OCI-LY7 (cell line): ENCODE measurements around the gene OLAH.

Experiments
- EZH2phosphoT487 ChIP-seq: fragments of 200-600 bp; sonication (generic); IDR thresholded peaks from 2 replicates; pipeline ENCODE4 v1.6.1; 2018; ENCODE audit warnings: low read depth, borderline replicate concordance, mild to moderate bottlenecking, mixed run types, antibody characterized with exemption, low read length, moderate library complexity, mixed read lengths
- TF ChIP-seq, protein P1 (sequence below): fragments of 200-600 bp; sonication (generic); conservative IDR thresholded peaks from 2 replicates; pipeline ENCODE4 v1.5.1; 2014; ENCODE audit warnings: mild to moderate bottlenecking, antibody characterized with exemption, low read length, moderate library complexity, mixed read lengths

DNA sequence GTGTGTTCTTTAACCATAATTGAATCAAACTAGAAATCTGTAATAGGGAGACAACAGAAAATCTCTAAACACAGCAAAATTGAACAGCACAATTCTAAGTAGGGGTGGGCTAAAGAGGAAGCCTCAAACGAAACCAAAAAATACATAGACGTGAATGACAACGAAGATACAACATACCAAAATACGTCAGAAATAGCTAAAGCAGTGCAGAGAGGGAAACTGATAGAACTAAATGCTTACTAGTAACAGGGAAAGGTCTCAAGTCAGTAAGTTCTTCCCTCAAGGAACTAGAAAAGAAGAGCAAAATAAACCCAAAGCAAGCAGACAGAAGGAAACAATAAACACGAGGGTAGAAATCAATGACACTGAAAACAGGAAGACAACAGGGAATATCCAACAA, 72.5 kb downstream of the OLAH start:
- TF ChIP-seq, protein P1, sequence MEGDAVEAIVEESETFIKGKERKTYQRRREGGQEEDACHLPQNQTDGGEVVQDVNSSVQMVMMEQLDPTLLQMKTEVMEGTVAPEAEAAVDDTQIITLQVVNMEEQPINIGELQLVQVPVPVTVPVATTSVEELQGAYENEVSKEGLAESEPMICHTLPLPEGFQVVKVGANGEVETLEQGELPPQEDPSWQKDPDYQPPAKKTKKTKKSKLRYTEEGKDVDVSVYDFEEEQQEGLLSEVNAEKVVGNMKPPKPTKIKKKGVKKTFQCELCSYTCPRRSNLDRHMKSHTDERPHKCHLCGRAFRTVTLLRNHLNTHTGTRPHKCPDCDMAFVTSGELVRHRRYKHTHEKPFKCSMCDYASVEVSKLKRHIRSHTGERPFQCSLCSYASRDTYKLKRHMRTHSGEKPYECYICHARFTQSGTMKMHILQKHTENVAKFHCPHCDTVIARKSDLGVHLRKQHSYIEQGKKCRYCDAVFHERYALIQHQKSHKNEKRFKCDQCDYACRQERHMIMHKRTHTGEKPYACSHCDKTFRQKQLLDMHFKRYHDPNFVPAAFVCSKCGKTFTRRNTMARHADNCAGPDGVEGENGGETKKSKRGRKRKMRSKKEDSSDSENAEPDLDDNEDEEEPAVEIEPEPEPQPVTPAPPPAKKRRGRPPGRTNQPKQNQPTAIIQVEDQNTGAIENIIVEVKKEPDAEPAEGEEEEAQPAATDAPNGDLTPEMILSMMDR: no peak
- no peak for TF ChIP-seq EZH2phosphoT487
